Kidney tubule cell (primary cell): ENCODE results near the gene CAMK1D.

Experiments used
- DNase-seq: peaks from one replicate; pipeline ENCODE4 v3.0.0-alpha.2; 2018; ENCODE audit warnings: low spot score

Gene CAMK1D

DNA sequence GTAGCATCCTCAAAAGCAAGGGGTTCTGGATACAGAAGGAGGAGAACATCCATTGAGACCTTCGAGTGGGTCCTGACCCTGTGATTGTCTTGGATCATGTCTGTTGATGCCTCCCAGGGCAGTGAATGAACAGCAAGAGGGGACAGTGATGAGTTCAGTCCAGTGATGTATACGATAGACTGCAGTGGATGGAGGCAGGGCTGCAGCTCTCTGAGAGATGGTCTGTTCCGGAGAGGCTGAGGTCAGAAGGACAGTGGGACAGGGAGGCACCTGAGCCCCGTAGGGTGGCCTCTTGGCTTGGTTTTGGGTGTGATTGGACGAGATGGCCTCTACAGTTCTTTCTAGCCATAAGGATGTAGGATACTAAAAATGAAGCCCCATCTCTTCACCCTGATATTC, 280.4 kb downstream of the CAMK1D start:
- no peak for DNase-seq

DNA sequence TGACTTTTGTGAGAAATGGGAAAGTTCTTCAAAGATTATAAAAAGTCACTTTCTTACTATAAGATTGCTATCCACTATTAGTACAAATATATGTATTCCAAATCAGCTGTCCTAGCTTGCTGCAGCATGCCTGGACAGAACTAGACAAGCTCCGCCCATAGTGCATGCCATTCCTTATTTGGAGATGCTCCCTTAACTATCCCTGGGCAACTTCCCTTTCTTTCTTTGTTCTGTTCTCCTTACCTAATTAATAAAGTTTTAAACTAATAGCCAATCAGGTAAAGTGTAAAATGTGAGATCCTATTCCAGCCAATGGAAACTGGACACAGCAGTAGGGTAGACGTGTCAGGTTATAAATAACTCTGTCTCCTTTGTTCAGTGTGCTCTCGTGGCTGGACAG, 281.9 kb downstream of the CAMK1D start:
- DNase-seq: no peak

DNA sequence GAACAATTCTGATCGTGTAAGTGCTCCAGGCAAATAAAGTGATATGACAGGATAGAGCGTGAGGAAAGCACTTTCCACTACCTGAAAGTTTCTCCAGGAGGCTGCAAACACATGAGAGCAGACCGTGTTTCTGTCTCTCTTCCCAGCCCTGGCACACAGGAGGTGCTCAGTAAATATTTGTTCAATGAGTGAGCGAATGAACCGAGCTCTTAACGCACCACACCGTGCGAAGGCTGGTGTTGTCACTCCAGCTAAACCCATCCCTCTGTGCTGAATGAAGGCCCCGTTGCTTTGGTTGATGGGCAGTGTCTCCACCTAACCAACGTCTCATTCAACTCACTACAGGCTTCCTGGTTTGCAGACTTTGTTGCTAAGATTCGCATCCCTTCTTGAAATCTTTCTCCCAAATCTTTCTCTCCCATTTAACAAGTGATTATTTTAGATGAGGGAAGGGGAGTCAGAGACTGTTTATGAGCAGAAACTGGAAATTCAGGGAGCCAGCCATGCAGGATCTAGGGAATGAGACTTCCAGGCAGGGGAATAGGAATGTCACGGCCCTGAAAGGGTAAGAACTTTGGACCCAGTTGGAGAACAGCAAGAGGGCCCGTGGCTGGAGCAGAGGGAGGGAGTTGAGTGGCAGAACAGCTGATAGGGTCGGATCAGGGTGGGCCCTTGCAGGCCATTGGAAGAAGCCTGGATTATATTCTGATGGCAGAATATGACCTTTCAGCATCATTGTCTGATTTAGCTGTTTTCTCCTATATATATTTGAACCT, 282.6 kb downstream of the CAMK1D start:
- no peak for DNase-seq

DNA sequence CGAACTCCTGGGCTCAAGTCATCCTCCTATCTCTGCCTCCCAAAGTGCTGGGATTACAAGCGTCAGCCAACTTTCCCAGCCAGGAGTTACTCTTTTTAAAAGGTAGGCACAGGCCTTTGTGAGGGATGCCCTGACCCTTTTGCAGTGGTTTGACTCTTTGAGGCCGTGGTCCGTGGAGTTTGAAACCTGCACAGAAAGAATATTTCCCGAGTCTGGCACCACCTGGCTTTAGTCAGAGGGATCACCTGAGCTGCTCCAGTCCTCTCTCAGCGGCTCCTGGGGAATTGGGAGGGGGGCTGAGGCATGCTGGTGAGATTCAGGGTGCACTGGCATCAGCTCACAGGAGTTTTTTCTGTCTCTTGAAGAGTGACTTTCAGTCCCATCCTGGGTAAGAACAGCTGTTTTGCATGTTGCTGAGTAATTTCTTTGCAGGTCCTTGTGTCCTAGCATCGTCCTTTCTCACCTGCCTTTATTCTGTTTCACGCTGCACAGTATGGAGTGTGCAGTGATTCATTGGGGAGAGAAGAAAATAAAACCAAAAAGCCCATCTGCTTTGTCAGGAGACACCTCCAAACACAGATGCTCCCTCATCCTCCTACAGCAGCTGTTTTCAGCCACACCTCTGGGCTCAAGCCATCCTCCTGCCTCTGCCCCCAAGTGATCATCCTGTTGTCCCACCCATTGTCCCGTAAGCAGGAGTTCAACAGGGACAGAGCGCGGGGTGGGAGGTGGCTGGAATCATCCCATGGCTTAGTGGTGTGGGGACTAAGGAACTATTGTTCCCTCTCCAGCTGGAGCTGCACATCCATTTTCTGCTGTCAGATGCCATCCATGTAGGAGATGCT, 284.7 kb downstream of the CAMK1D start:
- no peak for DNase-seq

DNA sequence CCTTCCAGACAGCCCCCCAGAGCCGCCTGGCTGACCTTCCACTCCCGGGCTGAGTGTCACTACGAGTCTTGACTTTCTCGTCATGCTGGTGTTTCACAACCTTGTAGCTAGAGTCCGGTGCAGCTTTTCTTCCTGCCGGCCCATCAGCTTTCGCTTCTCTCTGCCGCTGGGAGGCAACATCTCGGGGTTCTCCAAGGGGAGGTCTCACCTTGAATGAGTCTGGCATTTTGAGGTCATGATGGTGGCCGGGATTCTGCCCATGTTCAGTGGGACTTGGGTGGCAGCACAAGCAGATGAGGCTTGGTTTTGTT, 285.2 kb downstream of the CAMK1D start:
- DNase-seq: no peak

DNA sequence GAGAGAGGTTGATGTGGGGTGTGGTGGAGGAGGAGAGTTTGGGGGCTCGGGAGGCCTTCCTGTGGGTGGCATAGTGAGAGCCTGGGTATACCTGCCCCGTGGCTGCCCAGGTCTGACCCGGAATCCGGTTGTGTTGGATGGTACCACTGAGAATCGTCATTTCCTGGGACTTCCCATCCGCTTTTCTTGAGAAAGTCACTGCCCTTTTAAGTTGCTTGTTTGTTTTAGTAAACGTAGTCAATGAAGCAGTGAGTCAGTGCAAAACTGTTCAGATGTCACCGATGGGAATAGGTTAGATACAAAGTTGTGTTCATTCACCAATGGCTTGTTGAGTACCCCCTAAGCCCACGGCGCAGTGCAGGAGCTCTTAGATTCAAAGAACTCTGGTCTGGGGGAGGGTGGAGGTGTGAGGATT, 285.8 kb downstream of the CAMK1D start:
- DNase-seq: peak; percentile 45

DNA sequence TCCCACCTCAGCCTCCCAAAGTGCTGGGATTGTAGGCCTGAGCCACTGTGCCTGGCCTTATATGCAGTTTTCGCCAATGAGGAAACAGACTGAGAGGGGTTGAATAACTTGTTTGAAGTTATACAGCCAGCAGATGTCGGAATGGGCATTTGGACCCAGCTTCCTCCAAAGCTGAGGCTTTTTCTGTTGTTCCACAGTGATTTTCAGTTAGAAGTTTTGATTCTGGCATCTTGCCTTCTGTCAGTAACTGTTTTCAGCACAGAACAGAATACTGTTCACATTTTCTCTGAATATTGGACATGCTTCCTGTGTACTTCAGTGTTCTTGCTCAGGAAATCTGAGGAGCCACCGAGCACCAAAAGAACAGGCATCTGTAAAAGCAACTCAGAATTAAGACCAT, 287.2 kb downstream of the CAMK1D start:
- DNase-seq: no peak

DNA sequence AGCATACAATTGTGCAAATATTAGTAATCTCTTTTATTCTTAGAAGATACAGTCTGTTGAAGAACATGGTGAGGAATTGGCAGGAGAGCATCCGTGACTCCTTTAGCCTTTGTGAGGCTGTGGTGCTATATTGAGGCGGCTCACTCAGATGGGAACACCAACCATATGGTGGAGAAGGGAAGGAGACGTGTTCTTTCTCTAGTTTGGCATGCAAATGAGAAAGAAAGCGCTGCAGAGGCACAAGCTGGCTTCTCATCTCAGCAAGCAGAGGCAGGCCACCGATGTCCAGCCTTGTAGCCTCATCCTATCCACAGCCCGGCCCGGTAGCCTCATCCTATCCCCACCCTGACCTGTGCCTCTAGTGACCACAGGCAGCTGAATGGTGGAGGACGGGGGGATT, 288.3 kb downstream of the CAMK1D start:
- DNase-seq: no peak

DNA sequence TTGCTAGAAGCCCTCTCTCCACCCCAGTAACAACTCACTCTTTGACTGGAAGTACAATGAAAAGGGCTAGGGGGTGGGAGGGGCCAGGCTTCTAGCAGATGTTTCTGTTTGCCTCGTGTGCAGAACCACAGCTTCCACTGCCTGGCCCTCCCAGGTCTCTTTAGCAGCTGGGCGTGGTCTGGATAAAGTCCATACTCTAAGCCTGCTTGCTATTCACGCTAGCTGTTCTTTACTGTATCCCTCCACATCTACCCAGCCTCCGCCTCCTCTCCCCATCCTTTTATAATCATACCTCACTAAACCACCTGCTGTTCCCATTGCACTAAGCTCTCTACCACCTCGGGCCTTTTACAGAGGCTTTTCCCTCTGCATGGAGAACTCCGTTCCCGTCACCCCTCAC, 288.8 kb downstream of the CAMK1D start:
- DNase-seq: no peak

DNA sequence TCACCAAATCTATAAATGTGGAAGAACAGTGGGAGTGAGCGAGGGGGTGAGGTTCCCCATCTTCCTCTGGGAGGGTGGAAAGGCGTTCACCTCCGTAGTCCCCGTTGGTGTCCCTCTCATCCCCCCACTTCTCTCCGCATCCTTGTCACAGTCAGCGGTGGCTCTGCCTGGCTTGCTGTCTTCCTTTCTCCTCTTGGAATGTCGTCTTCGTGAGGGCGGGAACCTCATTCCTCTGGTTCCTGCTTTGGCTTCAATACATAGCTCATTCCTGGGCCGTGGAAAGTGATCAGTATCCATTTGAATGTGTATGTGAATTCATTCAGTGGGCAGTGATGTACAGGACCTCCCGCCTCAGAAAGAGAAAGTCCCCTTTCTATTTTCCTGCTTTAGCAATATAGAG, 289.4 kb downstream of the CAMK1D start:
- DNase-seq: no peak

DNA sequence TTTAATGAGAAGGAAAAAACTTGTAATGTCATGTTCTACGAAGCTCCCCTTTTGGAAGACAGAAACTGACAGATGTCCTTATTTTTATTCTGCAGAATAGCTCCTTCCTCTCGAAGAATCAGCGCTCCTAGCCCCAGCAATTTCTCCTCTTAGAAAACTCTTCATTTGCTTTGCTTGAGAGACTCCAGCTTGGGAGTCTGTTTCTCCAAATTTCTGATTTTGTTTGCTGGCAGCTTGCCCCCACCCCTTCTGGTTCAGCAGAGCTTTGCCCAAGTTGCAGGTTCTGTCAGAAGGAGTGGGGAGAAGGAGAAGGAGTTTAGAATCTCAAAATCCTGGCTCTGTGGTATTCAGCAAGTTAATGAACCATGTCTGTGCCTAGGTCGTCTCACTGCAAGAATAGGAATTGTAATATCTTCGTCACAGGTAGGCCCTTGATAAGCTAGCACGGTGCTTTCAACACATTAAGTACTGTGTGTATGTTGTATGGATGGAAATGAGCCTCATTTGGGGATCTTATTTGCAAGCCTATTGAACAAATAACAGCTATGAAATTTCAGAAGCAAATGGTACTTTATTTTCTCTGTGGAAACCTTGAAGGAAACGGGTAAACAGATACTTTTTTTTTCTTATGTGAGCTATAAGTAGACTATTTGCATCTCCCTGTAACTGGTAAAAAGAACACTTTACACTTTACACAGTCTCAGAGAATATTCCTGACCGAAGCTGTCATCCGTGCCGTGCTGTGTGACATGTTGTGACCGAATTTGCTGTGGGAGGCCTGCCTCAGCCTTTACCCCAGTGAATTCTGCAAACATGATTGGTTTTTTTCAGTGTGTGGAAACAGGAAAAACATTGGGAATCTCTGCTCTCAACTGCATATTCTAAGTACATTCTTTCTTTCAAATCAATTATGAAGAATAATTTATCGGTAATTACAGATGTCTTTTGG, 290.9 kb downstream of the CAMK1D start:
- no peak for DNase-seq

DNA sequence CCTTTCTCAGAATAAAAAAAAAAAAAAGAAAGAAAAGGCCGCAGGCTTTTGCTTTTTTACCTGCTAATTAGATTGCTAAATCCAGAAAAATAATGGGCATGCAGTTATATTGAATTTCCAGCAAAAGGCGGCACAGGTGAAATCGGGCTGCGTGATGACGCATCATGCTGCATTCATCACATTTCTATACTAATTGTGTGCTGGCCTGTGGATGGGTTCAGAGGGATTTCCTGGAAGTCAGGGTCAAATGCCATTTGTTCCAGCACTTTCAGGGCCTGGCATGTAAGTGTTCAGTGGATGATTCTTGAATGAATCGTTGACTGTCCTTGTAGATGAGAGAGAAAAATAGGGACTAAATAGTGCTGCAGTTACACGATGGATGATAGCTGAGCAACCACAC, 292.7 kb downstream of the CAMK1D start:
- DNase-seq: no peak

DNA sequence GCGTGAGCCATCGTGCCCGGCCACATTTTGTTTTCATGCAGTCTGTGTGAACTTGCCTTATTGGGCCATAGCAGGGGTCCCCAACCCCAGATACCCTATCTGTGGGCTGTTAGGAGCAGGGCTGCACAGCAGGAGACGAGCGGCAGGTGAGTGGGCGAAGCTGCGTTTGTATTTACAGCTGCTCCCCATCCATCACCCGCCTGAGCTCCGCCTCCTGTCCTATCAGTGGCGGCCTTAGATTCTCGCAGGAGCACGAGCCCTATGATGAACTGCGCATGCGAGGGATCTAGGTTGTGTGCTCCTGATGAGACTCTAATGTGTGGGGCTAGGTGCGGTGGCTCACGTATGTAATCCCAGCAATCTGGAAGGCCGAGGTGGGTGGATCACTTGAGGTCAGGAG, 293.9 kb downstream of the CAMK1D start:
- no peak for DNase-seq

DNA sequence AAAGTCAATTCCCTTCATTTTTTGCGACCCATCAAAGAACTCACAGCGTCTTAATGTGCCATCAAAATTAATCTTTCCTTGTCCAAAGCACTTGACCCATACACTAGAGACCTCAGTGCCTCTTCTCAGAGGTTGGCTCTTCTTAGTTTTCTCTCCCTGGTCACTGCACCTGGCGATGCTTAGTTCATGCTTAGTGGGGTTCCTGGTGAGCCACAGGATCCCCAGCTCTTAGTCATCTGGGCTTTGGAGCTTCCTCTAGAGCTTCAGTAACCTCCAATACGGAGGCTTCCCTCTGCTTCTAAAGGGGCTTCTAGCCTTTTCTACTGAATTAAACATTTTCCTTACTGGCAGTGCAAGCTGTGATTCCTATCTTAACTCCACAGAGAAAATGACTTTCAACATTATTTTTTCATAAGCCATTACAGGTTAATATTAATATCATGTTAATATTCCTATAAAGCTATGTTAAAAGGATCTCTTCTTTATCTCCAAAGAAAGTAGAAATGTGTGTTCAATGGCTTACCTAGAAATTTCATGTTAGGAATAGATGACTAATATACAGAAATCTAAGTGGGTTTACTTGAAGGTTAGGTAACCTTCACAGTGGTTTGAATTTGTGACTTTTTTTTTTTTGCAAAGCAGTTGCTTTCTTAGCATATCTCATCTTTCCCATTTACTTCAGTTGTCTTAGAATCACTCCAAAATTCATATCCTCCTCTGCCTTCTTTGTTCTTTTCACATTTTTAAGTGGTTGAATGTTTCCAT, 295.2 kb downstream of the CAMK1D start:
- no peak for DNase-seq

DNA sequence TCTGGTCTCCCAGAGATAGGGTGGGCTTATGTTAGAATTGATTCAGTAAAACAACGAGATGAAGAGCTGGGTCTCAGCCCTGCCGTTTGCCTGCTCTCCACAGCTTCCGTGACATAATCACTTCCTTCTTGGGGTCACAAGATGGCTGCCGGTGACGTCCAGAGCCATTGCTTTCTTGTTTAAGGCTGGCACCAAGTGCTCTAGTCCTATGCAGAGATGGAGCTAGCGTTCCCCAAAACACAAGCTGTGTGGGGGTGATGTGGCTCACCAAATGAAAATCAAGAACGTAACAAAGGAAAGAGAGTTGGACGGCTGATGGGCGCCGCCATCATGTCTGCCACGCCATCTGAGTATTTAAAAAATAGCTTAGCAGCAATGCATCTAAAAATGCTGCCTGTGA, 296.1 kb downstream of the CAMK1D start:
- DNase-seq: no peak

DNA sequence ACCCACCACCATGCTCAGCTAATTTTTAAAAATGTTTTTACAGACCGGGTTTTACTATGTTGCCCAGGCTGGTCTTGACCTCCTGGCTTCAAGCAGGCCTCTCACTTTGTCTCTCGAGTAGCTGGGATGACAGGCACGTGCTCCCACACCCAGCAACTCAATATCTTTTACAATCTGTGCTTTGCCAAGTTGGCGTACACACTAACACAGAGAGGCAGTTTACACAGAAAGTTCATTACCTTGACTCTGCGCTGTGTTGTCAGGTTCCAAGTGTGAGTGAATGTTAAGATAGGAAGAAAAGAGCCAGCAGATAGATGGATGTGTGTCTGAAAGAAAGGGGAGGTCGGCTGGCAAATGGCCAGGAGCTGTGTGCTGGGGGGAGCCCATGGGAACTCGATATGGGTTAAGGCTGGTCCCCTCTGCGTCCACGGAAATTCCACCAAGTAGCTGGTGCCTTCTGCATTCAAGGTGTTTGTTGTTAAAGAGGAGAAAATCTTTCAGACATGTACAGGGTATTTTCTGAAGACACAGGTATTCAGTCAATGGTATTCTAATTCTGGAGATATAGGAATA, 299.8 kb downstream of the CAMK1D start:
- no peak for DNase-seq

DNA sequence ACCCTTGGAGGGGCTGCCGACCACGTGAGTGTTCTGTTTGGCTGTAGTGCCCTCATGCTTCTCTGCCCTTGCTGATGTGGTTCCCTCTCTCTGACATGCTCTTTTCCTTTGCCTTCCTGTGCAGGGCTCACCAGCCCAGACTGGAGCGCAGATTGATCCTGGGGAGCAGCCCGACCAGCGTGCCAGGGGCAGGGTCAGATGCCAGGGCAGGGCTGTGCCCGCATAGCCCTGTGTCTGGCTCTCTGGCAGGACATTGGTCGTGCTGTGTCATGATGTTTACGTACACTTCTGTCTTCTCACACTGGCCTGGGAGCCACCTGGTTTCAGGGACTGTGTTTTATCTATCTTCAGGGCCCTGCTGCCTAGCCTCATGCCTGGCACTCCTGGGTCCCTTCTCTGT, 300.8 kb downstream of the CAMK1D start:
- DNase-seq: no peak

DNA sequence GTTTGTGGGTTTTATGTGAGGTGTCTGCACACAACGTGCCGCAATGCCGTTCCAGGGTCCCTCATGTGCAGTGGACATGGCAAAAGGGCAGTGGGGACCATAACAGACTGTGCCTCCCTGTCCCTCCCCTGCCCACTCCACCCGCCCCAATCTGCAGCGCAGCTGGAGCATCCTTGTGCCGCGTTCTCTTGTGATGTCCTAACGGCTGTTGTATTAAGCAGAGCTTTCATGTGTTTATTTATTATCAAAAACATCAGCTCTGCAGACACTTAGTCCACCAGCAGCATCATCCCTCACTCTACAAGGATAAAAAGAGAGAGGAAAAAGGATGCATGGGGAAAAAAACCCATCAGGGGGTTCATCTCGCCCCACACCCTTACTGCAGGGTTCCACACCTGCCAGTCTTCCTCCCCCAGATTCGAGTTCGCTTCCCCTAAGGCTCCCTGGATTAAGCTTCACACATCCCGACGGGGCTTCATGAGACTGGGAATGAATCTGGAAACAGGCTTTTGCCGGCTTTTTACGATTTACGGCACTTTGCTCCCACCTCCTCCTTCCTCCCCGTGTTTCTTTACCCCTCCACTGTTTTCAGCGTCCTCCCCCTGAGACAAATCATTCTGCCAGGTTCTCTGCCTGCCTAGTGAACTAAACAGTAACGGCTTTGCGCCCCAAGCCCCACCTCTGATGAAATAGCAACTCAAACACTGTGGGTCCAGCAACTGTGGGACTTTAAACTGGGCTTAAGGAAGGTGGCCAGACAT, 301.4 kb downstream of the CAMK1D start:
- no peak for DNase-seq

DNA sequence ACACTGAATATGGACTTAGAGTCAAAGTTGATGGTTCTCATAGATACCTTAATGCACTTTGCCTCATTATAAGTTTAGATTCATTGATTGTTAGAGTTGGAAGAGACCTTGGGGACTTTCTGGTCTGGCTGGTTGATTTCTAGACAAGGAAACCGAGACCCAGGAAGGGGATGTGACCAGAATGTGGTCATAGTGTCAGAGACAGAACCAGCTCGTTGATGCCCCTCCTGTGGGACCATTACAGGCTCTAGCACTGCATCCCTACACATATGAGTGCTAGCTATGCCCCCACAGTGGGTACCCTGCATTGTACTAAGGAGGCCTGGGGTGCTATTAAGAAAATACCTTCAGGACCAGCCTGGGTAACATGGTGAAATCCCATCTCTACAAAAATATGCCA, 306.6 kb downstream of the CAMK1D start:
- no peak for DNase-seq

DNA sequence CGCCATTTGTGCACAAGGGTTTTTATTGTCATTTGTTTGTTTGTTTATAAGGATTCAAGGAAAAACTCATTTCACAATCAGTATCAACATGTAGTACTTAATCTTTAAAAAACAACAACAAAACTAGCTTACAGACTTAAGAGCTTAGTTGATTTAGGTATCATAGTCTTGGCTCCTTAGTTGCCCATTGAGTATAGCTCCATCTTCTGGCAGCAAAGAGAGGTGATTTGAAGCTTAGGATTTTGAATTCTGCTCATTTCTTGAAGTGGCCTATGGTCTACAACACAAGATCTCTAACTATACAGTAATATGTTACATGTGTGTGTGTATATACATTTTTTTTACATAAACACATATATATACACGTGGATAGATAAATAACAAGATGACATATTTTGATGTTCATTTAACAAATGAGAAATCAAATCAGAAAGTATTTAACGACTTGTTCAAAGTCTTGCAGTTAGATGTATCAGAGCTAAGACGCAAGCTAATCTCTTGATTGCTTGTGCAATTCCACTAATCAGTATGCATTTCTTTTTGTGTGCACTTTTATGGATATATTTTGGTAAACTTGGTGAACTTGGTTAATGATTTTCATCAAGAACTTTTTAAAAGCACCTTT, 307.3 kb downstream of the CAMK1D start:
- peak; percentile 65 for DNase-seq
